Measurements from ENCODE around the gene CYP4F3. TPM values are rescaled to one million over a fixed set of nuclear protein-coding genes. Genes with fewer than 3 reads are reported as not detected.
"Not testable (repeated sequence)": the region's sequence is repeated elsewhere in the genome, so short reads cannot be mapped to it uniquely, and the experiment has no call there.

Gene CYP4F3
- total RNA-seq, 1 experiment from 2014 or later, result not detected

- DNase-seq (ENCODE audit: low read depth), result no peak
These were observed 29.2 kb downstream of the CYP4F3 start for GRCh38 chr19:15669891-15670290.

GRCh38 chr19:15671237-15671821 lies 30.6 kb downstream of the CYP4F3 start:
- no peak for DNase-seq (ENCODE audit: low read depth)

DNA sequence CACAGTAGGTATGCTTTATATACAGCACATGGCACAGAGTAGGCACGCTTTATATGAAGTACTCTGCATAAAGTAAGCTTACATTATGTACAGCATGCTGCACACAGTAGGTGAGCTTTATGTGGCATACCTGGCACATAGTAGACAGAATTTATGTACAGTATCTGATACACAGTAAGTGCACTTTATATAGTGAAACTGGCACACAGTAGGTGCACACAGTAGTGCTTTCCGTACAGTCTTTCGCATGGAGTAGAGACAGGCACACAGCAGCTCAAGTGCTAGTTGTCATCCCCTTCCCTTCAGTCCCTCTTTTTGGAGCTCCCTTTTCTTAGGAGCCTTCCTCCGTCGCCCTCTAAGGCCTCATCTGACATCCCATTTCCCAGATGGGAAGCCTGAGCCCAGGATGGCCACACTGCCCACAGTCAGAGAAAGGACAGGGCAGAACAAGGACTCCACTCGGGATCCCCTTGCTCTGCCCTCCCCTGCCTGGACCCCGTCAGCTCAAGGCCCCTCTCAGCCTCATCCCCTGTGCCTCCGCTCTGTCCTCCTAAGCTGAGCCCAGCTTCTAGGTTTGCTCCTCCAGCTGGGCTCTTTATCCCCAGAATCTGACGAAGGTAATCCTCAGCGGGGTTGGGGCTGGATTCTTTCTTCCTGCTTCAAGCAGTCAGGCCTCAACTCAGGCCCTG lies 31.3 kb downstream of the CYP4F3 start:
- DNase-seq (ENCODE audit: low read depth), result no peak

DNA sequence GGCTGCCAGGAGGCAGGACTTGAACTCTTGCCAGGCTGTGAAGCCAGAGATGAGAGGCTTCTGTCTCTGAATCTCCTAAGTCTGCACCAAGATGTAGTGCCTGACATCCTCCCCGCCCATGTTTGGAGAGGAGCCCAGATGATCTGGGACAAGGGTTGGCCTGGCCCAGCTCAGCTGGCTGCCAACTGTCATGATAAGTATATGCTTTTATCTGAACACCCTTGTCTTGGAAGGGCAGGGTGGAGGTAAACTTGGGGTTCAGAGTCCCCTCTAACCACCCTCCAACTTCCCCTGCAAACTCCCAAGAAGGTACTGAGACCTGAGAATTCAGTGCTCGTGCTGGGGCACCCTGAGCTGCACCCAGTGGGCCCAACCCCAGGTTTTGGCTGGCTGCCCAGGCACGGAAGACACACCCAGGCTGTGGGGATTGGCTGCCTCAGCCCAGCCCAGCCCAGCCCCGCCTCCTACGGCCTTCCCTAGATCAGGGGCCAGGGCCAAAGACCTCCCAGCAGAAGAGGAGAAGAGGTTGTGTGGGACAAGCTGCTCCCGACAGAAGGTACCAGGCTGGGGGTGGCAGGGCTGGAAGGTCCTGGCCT lies 32.0 kb downstream of the CYP4F3 start, which contains the start of gene CYP4F12:
TSS of gene CYP4F12 (plus strand) at position 508 of the 596 bp plus-strand sequence. CDS start 443 bp downstream, outside the sequence.
- no peak for DNase-seq (ENCODE audit: low read depth)

DNA sequence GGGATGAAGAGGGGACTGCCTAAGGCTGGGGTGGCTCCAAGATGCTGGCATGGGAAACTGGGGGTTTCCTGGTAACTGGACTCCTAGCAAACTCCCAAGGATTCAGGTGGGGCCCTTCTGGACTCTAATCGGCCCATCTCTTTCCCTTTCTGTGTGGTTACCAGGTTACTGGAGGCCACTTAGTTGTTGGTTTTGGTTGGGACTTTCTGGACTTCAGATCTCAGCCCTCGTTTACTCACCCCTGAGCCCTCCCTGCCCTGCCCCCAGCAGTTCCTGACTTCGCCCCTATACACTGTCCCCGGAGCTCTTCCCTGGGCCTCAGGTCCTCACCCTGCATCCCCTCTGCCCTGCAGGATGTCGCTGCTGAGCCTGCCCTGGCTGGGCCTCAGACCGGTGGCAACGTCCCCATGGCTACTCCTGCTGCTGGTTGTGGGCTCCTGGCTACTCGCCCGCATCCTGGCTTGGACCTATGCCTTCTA lies 32.5 kb downstream of the CYP4F3 start:
- DNase-seq (ENCODE audit: low read depth), result no peak

GRCh38 chr19:15675560-15675959 lies 34.9 kb downstream of the CYP4F3 start:
- no peak for DNase-seq (ENCODE audit: low read depth)

- DNase-seq (ENCODE audit: low read depth), result no peak
These were observed 38.4 kb downstream of the CYP4F3 start for GRCh38 chr19:15679089-15679488.

DNA sequence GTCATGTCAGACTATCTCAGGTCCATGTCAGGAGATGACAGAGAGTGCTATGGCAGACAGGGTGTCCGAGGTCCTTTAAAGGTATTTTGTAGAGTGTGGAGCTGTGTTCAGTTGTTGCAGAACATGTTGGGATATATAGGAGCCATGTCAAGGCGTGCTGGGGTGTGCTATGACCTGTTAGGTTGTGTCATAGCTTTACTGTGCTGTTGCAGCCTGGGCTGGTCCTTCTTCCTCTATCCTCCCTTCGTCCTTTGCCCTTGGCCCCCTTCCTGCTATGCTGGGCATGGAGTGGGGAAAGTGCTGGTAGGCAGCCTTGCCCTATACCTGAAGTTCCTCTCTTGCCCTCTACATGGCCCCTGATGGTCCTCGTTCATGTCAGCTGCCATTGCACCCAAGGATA lies 39.2 kb downstream of the CYP4F3 start:
- DNase-seq (ENCODE audit: low read depth), result not testable (repeated sequence)

GRCh38 chr19:15680478-15681322 lies 40.0 kb downstream of the CYP4F3 start:
- DNase-seq (ENCODE audit: low read depth), result no peak

GRCh38 chr19:15683411-15683810 lies 42.7 kb downstream of the CYP4F3 start:
- DNase-seq (ENCODE audit: low read depth), result no peak

DNA sequence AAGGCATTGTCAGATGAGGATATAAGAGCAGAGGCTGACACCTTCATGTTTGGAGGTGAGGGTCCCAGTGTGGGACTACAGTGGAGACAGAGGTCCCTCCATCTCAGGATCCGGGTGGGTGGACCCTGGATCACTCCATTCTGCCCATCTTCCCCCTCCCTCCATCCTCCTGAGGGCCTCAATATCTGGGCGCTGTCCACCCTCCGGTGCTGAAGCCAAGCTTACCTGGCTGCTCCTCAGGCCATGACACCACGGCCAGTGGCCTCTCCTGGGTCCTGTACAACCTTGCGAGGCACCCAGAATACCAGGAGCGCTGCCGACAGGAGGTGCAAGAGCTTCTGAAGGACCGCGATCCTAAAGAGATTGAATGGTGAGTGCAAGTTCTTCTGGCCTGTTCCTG lies 44.1 kb downstream of the CYP4F3 start:
- DNase-seq (ENCODE audit: low read depth), result no peak

DNA sequence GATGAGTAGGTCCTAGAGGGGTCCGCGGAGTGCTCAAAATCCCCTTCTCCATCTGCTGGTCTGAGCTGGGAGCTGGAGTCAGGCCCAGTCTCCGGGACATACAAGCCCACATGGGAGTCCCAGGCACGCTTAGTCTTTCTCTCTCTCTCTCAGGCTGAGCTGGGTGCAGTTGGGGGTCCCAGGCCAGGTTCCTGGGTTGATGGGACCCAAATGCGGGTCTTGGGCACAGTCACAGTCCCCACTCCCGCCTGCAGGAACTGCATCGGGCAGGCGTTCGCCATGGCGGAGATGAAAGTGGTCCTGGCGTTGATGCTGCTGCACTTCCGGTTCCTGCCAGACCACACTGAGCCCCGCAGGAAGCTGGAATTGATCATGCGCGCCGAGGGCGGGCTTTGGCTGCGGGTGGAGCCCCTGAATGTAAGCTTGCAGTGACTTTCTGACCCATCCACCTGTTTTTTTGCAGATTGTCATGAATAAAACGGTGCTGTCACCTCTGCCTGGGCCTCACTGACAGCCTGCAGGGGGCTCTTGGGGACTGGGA lies 56.0 kb downstream of the CYP4F3 start:
- DNase-seq (ENCODE audit: low read depth), result no peak

- DNase-seq (ENCODE audit: low read depth), result no peak
These were observed 61.2 kb downstream of the CYP4F3 start for GRCh38 chr19:15701757-15702533.

DNA sequence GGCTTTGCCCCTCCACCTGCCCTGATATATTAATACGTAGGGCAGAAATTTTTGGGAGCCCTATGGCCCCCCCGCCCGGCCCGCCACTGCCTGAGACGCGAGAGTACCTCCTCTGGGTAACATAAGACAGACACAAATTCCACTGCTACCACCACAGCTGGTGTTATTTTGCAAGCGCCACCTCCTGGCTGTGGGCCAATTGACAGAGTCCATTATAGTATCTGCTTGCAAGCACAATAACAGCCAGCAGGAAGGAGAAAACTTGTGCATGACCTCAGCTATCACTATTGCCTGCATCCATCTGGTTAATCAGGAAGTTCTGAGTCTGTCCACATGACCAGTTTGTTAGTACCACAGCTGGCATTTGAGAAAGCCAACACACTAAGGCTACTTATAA lies 61.8 kb downstream of the CYP4F3 start:
- peak; percentile 9 for DNase-seq (ENCODE audit: low read depth)

Other genes starting within 250 kb of the CYP4F3 start
- gene AKAP8L, start 221.9 kb upstream of the CYP4F3 start, total RNA-seq (2014; rRNA removed), result 54.1 TPM in 2 replicates
- gene WIZ, start 190.9 kb upstream of the CYP4F3 start, total RNA-seq (2014; rRNA removed), result 21.5 and 25.9 TPM in 2 replicates
- 0.06 TPM in 1 of 2 replicates, not detected in the other for gene RASAL3, start 176.4 kb upstream of the CYP4F3 start, total RNA-seq (2014; rRNA removed)
- not detected in 2 replicates for gene PGLYRP2, start 161.4 kb upstream of the CYP4F3 start, total RNA-seq (2014; rRNA removed)
- not detected in 2 replicates for gene CYP4F22, start 132.4 kb upstream of the CYP4F3 start, total RNA-seq (2014; rRNA removed)
- gene CYP4F8, start 25.7 kb upstream of the CYP4F3 start, total RNA-seq (2014; rRNA removed), result not detected in 2 replicates
- not detected in 2 replicates for gene CYP4F12, start 32.2 kb downstream of the CYP4F3 start, total RNA-seq (2014; rRNA removed)
- not detected in 2 replicates for gene OR10H2, start 87.1 kb downstream of the CYP4F3 start, total RNA-seq (2014; rRNA removed)
- not detected in 2 replicates for gene OR10H3, start 97.1 kb downstream of the CYP4F3 start, total RNA-seq (2014; rRNA removed)
- gene OR10H5, start 146.8 kb downstream of the CYP4F3 start, total RNA-seq (2014; rRNA removed), result not detected in 2 replicates
- gene OR10H1, start 174.8 kb downstream of the CYP4F3 start, total RNA-seq (2014; rRNA removed), result not detected in 2 replicates

All from LHCN-M2 (cell line).